Measurements from ENCODE around the gene CCDC187. TPM values are rescaled to one million over a fixed set of nuclear protein-coding genes. Genes with fewer than 3 reads are reported as not detected.

The CCDC187 gene
- polyA plus RNA-seq, 1 donor (not counting 4 experiments of a cell fraction or from before 2014, with no cell fraction given) = 0.03 TPM

- H3K27ac ChIP-seq (ENCODE audit: control insufficient read depth, insufficient read depth, low read length) = no peak overlapping the region
- no peak overlapping the region for H3K4me2 ChIP-seq (ENCODE audit: control insufficient read depth, extremely low read depth, insufficient read depth, low read depth, low read length)
- H3K4me1 ChIP-seq (ENCODE audit: control insufficient read depth, extremely low read depth, insufficient read depth, low read length) = no peaks in the 10 kb centered on the region
- peaks cover 6% of the 10 kb centered on the region for H3K9me3 ChIP-seq (ENCODE audit: control insufficient read depth, low read depth, low read length)
- H3K9ac ChIP-seq (ENCODE audit: control insufficient read depth, extremely low read depth, insufficient read depth, low read length) = no peak overlapping the region
- H3K79me2 ChIP-seq (ENCODE audit: control insufficient read depth, insufficient read depth, low read length) = no peaks in the 10 kb centered on the region
- peaks cover 10% of the 10 kb centered on the region for H3K27me3 ChIP-seq (ENCODE audit: control insufficient read depth, extremely low read depth, insufficient read depth, low read length)
- H3K9me1 ChIP-seq (ENCODE audit: control insufficient read depth, extremely low read depth, insufficient read depth, low read length) = no peaks in the 10 kb centered on the region
- H4K20me1 ChIP-seq (ENCODE audit: control insufficient read depth, extremely low read depth, insufficient read depth, low read length) = no peaks in the 10 kb centered on the region
- dilution Hi-C loops (cut with MboI; ENCODE audit: extremely low pct_ligation_motif_present, low sequenced_read_pairs) = no loop called here
- FAIRE-seq (no peak), DNase-seq (ENCODE audit: low read depth, low spot score) (no peak)
- no peak overlapping the region for H2AFZ ChIP-seq (ENCODE audit: control insufficient read depth, low read length)
- no peak for TF ChIP-seq CTCF (optimal IDR thresholded peaks at IDR 0.05 in 1 of 3, IDR thresholded peaks at IDR 0.05 in 1 of 3, conservative IDR thresholded peaks at IDR 0.05 in 1 of 3; ENCODE audit: extremely low read depth in 1 of 3, insufficient read depth in 2 of 3, low read length in 3 of 3)
- TF ChIP-seq EZH2 (IDR thresholded peaks at IDR 0.05; ENCODE audit: low read length) = no peak
- no peaks in the 10 kb centered on the region for H3K36me3 ChIP-seq (ENCODE audit: control insufficient read depth in 2 of 2, extremely low read depth in 1 of 2, insufficient read depth in 2 of 2, low read length in 2 of 2)
- H3K4me3 ChIP-seq (ENCODE audit: control insufficient read depth in 2 of 3, extremely low read depth in 1 of 3, insufficient read depth in 2 of 3, low read depth in 1 of 3, low read length in 3 of 3) = no peak overlapping the region
Observed at GRCh38 chr9:136311051-136312008, 7.4 kb upstream of the CCDC187 start.

- no peak for FAIRE-seq
- no peaks in the 10 kb centered on the region for H3K4me1 ChIP-seq (ENCODE audit: control insufficient read depth, extremely low read depth, insufficient read depth, low read length)
- TF ChIP-seq EZH2 (IDR thresholded peaks at IDR 0.05; ENCODE audit: low read length) = no peak
- TF ChIP-seq CTCF (optimal IDR thresholded peaks at IDR 0.05 in 1 of 3, IDR thresholded peaks at IDR 0.05 in 1 of 3, conservative IDR thresholded peaks at IDR 0.05 in 1 of 3; ENCODE audit: extremely low read depth in 1 of 3, insufficient read depth in 2 of 3, low read length in 3 of 3) = no peak
- H2AFZ ChIP-seq (ENCODE audit: control insufficient read depth, low read length) = no peak overlapping the region
- DNase-seq (ENCODE audit: low read depth, low spot score) = no peak
- no peaks in the 10 kb centered on the region for H3K79me2 ChIP-seq (ENCODE audit: control insufficient read depth, insufficient read depth, low read length)
- no peak overlapping the region for H3K4me2 ChIP-seq (ENCODE audit: control insufficient read depth, extremely low read depth, insufficient read depth, low read depth, low read length)
- H4K20me1 ChIP-seq (ENCODE audit: control insufficient read depth, extremely low read depth, insufficient read depth, low read length) = no peaks in the 10 kb centered on the region
- H3K36me3 ChIP-seq (ENCODE audit: control insufficient read depth in 2 of 2, extremely low read depth in 1 of 2, insufficient read depth in 2 of 2, low read length in 2 of 2) = no peaks in the 10 kb centered on the region
- H3K27ac ChIP-seq (ENCODE audit: control insufficient read depth, insufficient read depth, low read length) = no peak overlapping the region
- dilution Hi-C loops (cut with MboI; ENCODE audit: extremely low pct_ligation_motif_present, low sequenced_read_pairs) = no loop called here
- H3K9ac ChIP-seq (ENCODE audit: control insufficient read depth, extremely low read depth, insufficient read depth, low read length) = no peak overlapping the region
- no peaks in the 10 kb centered on the region for H3K9me1 ChIP-seq (ENCODE audit: control insufficient read depth, extremely low read depth, insufficient read depth, low read length)
- H3K27me3 ChIP-seq (ENCODE audit: control insufficient read depth, extremely low read depth, insufficient read depth, low read length) = peaks cover 19% of the 10 kb centered on the region
- H3K4me3 ChIP-seq (ENCODE audit: control insufficient read depth in 2 of 3, extremely low read depth in 1 of 3, insufficient read depth in 2 of 3, low read depth in 1 of 3, low read length in 3 of 3) = no peak overlapping the region
- H3K9me3 ChIP-seq (ENCODE audit: control insufficient read depth, low read depth, low read length) = peaks cover 4% of the 10 kb centered on the region
Observed at GRCh38 chr9:136310273-136311030, 6.6 kb upstream of the CCDC187 start.
